CD4-positive, alpha-beta T cell (primary cell): Measurements from ENCODE around the gene ZNF14. TPM values are rescaled to one million over a fixed set of nuclear protein-coding genes. Genes with fewer than 3 reads are reported as not detected.
A peak's percentile ranks its signal among the peaks of the same experiment; 100 is the strongest.
"Not testable (repeated sequence)": the region's sequence is repeated elsewhere in the genome, so short reads cannot be mapped to it uniquely, and the experiment has no call there.

Experiments
- ATAC-seq: fragments of 200-7000 bp; cut with Tn5 transposase; one replicate; pipeline ENCODE4 v1.10.0; 2022; ENCODE audit warnings: mild to moderate bottlenecking; ENCODE audit not compliant: poor library complexity
- CTCF ChIA-PET: fragments of 350-600 bp; sonication (Branson Sonifier 250); formaldehyde crosslinking; loops from one replicate; lab custom pipeline; 2021; ENCODE audit warnings: antibody characterized with exemption, inconsistent platforms; lab: Charles Lee
- POLR2A ChIA-PET: fragments of 350-600 bp; sonication (Branson Sonifier 250); formaldehyde crosslinking; loops from one replicate; lab custom pipeline; 2021; ENCODE audit warnings: antibody characterized with exemption, inconsistent platforms; lab: Charles Lee
- DNase-seq, 14 experiments: peaks; one replicate each; pipeline ENCODE4 v3.0.0-alpha.2; 2013 to 2020; ENCODE audit warnings: mixed read lengths in 2 of 14
- H3K27ac ChIP-seq, 2 donors: one replicate each; pipeline versions ENCODE4 v1.5.1 to v1.7.0; 2013; ENCODE audit warnings: low read length in 2 of 2, low read depth in 1 of 2, mild to moderate bottlenecking in 1 of 2
- H3K27me3 ChIP-seq, 2 experiments: 1 replicate in 1 of 2; 2 replicates in 1 of 2; pipeline versions ENCODE4 v1.6.1 to v1.7.0; 2013; ENCODE audit warnings: low read length in 2 of 2, control low read depth in 1 of 2, mild to moderate bottlenecking in 1 of 2, moderate library complexity in 1 of 2; ENCODE audit not compliant: insufficient read depth in 2 of 2, control insufficient read depth in 1 of 2
- H3K36me3 ChIP-seq: one replicate; pipeline ENCODE4 v1.6.1; 2013; ENCODE audit warnings: low read length, control low read depth; ENCODE audit not compliant: insufficient read depth
- H3K4me1 ChIP-seq: one replicate; pipeline ENCODE4 v1.6.1; 2013; ENCODE audit warnings: low read length, control low read depth; ENCODE audit not compliant: insufficient read depth
- H3K4me3 ChIP-seq: one replicate; pipeline ENCODE4 v1.5.1; 2013; ENCODE audit warnings: mild to moderate bottlenecking, low read length, moderate library complexity
- H3K9me3 ChIP-seq, 2 experiments: 1 replicate in 1 of 2; 2 replicates in 1 of 2; pipeline versions ENCODE4 v1.6.1 to v1.7.0; 2013; ENCODE audit warnings: low read length in 2 of 2, mild to moderate bottlenecking in 2 of 2, control low read depth in 1 of 2, moderate library complexity in 1 of 2; ENCODE audit not compliant: control insufficient read depth in 1 of 2, insufficient read depth in 1 of 2
- H3K27ac Mint-ChIP-seq: one replicate; pipeline ENCODE4 v1.8.0; 2020; ENCODE audit warnings: mixed read lengths
- H3K27me3 Mint-ChIP-seq: one replicate; pipeline ENCODE4 v1.8.0; 2021; ENCODE audit warnings: mixed read lengths
- H3K36me3 Mint-ChIP-seq: one replicate; pipeline ENCODE4 v1.8.0; 2021; ENCODE audit warnings: low read depth, mixed read lengths
- H3K4me1 Mint-ChIP-seq: one replicate; pipeline ENCODE4 v1.8.0; 2021; ENCODE audit warnings: low read depth, mixed read lengths
- H3K4me3 Mint-ChIP-seq: one replicate; pipeline ENCODE4 v1.8.0; 2020; ENCODE audit warnings: mild to moderate bottlenecking, mixed read lengths
- H3K9me3 Mint-ChIP-seq: one replicate; pipeline ENCODE4 v1.8.0; 2020; ENCODE audit warnings: mixed read lengths
- CTCF ChIP-seq: fragments of 200-600 bp; IDR thresholded peaks from one replicate; pipeline ENCODE4 v1.8.0; 2022; ENCODE audit warnings: antibody characterized with exemption, mild to moderate bottlenecking
- intact Hi-C, 2 experiments: fragments of 100-400 bp; cut with DNase I in 1 of 2; cut with micrococcal nuclease in 1 of 2; formaldehyde crosslinking; loops; one replicate each; pipeline versions ENCODE4 v1.15.1 to v1.9.0; 2023 to 2025; cut with DNase I, micrococcal nuclease
- total RNA-seq, 174 experiments: library from RNA in 2 of 174; stranded (reverse) in 2 of 174; gene quantifications; one replicate each; pipeline ENCODE4 v1.2.3 and lab custom pipeline; 2021 to 2026

The ZNF14 gene
- total RNA-seq, 2 experiments from 2014 or later: 36.9 to 37.3 TPM

- Mint-ChIP-seq H3K27me3 (no peaks in the 10 kb centered on the region), H3K36me3 (no peaks in the 10 kb centered on the region), H3K4me3 (no peak overlapping the region), H3K9me3 (no peaks in the 10 kb centered on the region), H3K27ac (no peak overlapping the region), H3K4me1 (no peaks in the 10 kb centered on the region)
- DNase-seq (peak in 2 of 14 experiments; percentile 20 to 32), ATAC-seq (peak; percentile 65)
- ChIA-PET POLR2A (interaction anchor here (0.9 kb wide), 1 partner anchor 13 kb away, joined by 3 read pairs; the partner anchor contains the start of gene ZNF14), CTCF (no interaction called here)
- H3K4me1 ChIP-seq: no peaks in the 10 kb centered on the region
- H3K27ac ChIP-seq: no peak overlapping the region
- no peaks in the 10 kb centered on the region for H3K27me3 ChIP-seq
- peaks cover 0 to 25% of the 10 kb centered on the region in 2 experiments for H3K9me3 ChIP-seq
- TF ChIP-seq CTCF: no peak
- intact Hi-C loops: loop anchor here in 1 of 2 experiments (5.0 kb wide), 2 partner anchors 212 to 213 kb away; no protein-coding TSS in a partner anchor
- H3K4me3 ChIP-seq: no peak overlapping the region
- no peaks in the 10 kb centered on the region for H3K36me3 ChIP-seq
Observed at GRCh38 chr19:19745496-19746285, 12.8 kb upstream of the ZNF14 start.

- H3K9me3 Mint-ChIP-seq: no peaks in the 10 kb centered on the region
- DNase-seq (no peak), ATAC-seq (no peak)
- POLR2A ChIA-PET: interaction anchor here (0.9 kb wide), 1 partner anchor 12 kb away, joined by 3 read pairs; the partner anchor contains the start of gene ZNF14
- Histone ChIP-seq H3K4me3 (no peak overlapping the region), H3K36me3 (no peaks in the 10 kb centered on the region), H3K4me1 (no peaks in the 10 kb centered on the region), H3K9me3 (peaks cover 0 to 20% of the 10 kb centered on the region in 2 experiments), H3K27ac (no peak overlapping the region), H3K27me3 (no peaks in the 10 kb centered on the region)
- no peaks in the 10 kb centered on the region for H3K36me3 Mint-ChIP-seq
- CTCF ChIA-PET: no interaction called here
- no peaks in the 10 kb centered on the region for H3K27me3 Mint-ChIP-seq
- no peaks in the 10 kb centered on the region for H3K4me1 Mint-ChIP-seq
- H3K27ac Mint-ChIP-seq: no peak overlapping the region
- intact Hi-C loops: loop anchor here in 1 of 2 experiments (5.0 kb wide), 2 partner anchors 212 to 213 kb away; no protein-coding TSS in a partner anchor
- TF ChIP-seq CTCF: no peak
- no peak overlapping the region for H3K4me3 Mint-ChIP-seq
Observed at GRCh38 chr19:19744641-19745040, 11.7 kb upstream of the ZNF14 start.

- POLR2A ChIA-PET, H3K27me3 ChIP-seq, H3K27ac ChIP-seq, CTCF ChIA-PET, intact Hi-C loops, H3K9me3 Mint-ChIP-seq, H3K36me3 ChIP-seq, H3K4me1 ChIP-seq, H3K4me3 ChIP-seq, DNase-seq, ATAC-seq, H3K4me1 Mint-ChIP-seq, H3K27ac Mint-ChIP-seq, H3K4me3 Mint-ChIP-seq, H3K36me3 Mint-ChIP-seq, H3K27me3 Mint-ChIP-seq: not testable (repeated sequence)
- peaks cover 0 to 20% of the 10 kb centered on the region in 2 experiments for H3K9me3 ChIP-seq
Observed at GRCh38 chr19:19743921-19744320, 11.0 kb upstream of the ZNF14 start.
